GM12891 (cell line): ENCODE measurements around the gene METTL23.

ENCODE experiments used
- POLR2A ChIP-seq: IDR thresholded peaks from 2 replicates; pipeline ENCODE4 v1.6.1; 2011; ENCODE audit warnings: low read depth, low read length, control low read depth
- POLR2AphosphoS5 ChIP-seq: IDR thresholded peaks from 2 replicates; pipeline ENCODE4 v1.6.1; 2011; ENCODE audit warnings: low read depth, low read length, control low read depth

DNA sequence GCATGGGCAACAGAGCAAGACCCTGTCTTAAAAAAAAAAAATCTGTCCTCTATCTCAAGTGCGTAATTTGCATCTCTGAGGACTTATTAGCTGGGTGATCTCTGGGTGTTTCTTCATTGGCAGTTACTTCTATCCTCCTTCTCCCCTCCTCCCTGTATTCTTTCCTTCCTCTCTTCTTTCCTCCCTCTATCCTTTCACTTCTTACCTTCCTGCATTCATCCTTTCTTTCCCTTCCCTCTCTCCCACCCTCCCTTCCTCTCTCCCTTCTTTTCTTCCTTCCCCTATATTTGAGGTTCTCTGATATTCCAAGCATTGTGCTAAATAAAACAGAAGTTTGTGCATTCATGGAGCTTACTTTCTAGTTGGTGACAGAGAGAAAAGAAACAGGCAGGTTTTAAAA is 22.0 kb downstream of the METTL23 start:
- no peak for TF ChIP-seq POLR2A
- no peak for TF ChIP-seq POLR2AphosphoS5
